ENCODE measurements around the gene OR51F1. TPM values are rescaled to one million over a fixed set of nuclear protein-coding genes. Genes with fewer than 3 reads are reported as not detected.

OR51F1 gene
- polyA plus RNA-seq, 1 donor from 2014 or later, result not detected

DNA sequence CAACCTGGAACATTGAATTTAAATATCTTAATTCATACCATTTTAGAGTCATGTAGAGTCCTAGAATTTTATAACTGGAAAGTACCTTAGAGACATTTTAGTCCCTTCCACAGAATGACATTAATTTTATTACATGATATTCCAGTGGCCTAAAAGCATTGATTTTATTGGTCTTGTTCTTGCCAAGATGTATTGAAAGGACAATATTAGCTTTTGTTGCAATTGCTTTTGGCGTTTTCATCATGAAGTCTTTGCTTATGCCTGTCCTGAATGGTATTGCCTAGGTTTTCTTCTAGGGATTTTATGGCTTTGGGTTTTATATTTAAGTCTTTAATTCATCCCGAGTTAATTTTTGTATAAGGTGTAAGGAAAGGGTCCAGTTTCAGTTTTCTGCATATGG lies 29.0 kb downstream of the OR51F1 start:
- Histone ChIP-seq H3K9ac (ENCODE audit: low read length) (no peak overlapping the region), H3K9me3 (ENCODE audit: low read length) (no peaks in the 10 kb centered on the region), H3K27ac (ENCODE audit: low read length) (no peak overlapping the region), H3K4me3 (ENCODE audit: low read length) (no peak overlapping the region), H4K20me1 (ENCODE audit: insufficient read depth) (no peaks in the 10 kb centered on the region), H3K79me2 (replicated peaks; ENCODE audit: insufficient read depth, low read length) (no peaks in the 10 kb centered on the region), H3K9me2 (ENCODE audit: insufficient read depth, low read length) (no peaks in the 10 kb centered on the region), H3F3A (ENCODE audit: insufficient read depth, low read length, poor library complexity, severe bottlenecking) (no peaks in the 10 kb centered on the region), H2AFZ (ENCODE audit: low read depth, low read length) (no peak overlapping the region), H3K4me2 (ENCODE audit: low read length) (no peak overlapping the region), H3K36me3 (ENCODE audit: insufficient read depth, low read length) (no peaks in the 10 kb centered on the region), H3K27me3 (ENCODE audit: insufficient read depth, low read depth, low read length) (no peaks in the 10 kb centered on the region)
- TF ChIP-seq MXI1 (conservative IDR thresholded peaks at IDR 0.05; ENCODE audit: poor library complexity, severe bottlenecking), result no peak
- TF ChIP-seq, protein P1, sequence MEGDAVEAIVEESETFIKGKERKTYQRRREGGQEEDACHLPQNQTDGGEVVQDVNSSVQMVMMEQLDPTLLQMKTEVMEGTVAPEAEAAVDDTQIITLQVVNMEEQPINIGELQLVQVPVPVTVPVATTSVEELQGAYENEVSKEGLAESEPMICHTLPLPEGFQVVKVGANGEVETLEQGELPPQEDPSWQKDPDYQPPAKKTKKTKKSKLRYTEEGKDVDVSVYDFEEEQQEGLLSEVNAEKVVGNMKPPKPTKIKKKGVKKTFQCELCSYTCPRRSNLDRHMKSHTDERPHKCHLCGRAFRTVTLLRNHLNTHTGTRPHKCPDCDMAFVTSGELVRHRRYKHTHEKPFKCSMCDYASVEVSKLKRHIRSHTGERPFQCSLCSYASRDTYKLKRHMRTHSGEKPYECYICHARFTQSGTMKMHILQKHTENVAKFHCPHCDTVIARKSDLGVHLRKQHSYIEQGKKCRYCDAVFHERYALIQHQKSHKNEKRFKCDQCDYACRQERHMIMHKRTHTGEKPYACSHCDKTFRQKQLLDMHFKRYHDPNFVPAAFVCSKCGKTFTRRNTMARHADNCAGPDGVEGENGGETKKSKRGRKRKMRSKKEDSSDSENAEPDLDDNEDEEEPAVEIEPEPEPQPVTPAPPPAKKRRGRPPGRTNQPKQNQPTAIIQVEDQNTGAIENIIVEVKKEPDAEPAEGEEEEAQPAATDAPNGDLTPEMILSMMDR (IDR thresholded peaks at IDR 0.05; ENCODE audit: poor library complexity, severe bottlenecking), result no peak
- no peak for TF ChIP-seq RAD21 (conservative IDR thresholded peaks at IDR 0.05)
- no peak for TF ChIP-seq EP300 (conservative IDR thresholded peaks at IDR 0.05; ENCODE audit: poor library complexity, severe bottlenecking)
- no peak for TF ChIP-seq REST (IDR thresholded peaks at IDR 0.05; ENCODE audit: borderline replicate concordance)
- no peak for TF ChIP-seq TAF1 (IDR thresholded peaks at IDR 0.05; ENCODE audit: low read depth)
- TF ChIP-seq POLR2AphosphoS5 (IDR thresholded peaks at IDR 0.05), result no peak
- TF ChIP-seq SMC3 (conservative IDR thresholded peaks at IDR 0.05; ENCODE audit: poor library complexity), result no peak
- TF ChIP-seq EZH2 (IDR thresholded peaks at IDR 0.05; ENCODE audit: borderline replicate concordance, insufficient read depth, low read length, poor library complexity, severe bottlenecking), result no peak

DNA sequence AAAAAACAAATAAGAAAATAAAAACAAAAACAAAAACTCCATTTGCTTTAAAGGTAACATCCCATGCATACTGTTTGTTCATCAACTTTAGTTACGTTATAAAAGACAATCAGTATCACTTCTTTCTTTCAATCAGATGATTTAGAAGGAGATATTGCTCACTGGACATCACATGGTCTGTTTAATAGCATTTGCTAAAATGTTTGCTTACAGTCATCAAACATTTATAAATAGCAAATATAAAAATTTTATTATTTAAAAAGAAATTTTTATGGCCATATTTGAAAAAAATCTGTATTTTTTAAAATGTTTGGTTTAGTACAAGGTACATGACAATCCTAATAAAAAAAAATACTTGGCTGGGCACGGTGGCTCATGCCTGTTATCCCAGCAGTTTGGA lies 42.6 kb downstream of the OR51F1 start:
- TF ChIP-seq SMC3 (conservative IDR thresholded peaks at IDR 0.05; ENCODE audit: poor library complexity), result no peak
- no peak for TF ChIP-seq MXI1 (conservative IDR thresholded peaks at IDR 0.05; ENCODE audit: poor library complexity, severe bottlenecking)
- no peak for TF ChIP-seq TAF1 (IDR thresholded peaks at IDR 0.05; ENCODE audit: low read depth)
- TF ChIP-seq, protein P1 (IDR thresholded peaks at IDR 0.05; ENCODE audit: poor library complexity, severe bottlenecking), result no peak
- no peak for TF ChIP-seq REST (IDR thresholded peaks at IDR 0.05; ENCODE audit: borderline replicate concordance)
- no peak for TF ChIP-seq POLR2AphosphoS5 (IDR thresholded peaks at IDR 0.05)
- no peak for TF ChIP-seq RAD21 (conservative IDR thresholded peaks at IDR 0.05)
- no peak for TF ChIP-seq EP300 (conservative IDR thresholded peaks at IDR 0.05; ENCODE audit: poor library complexity, severe bottlenecking)
- TF ChIP-seq EZH2 (IDR thresholded peaks at IDR 0.05; ENCODE audit: borderline replicate concordance, insufficient read depth, low read length, poor library complexity, severe bottlenecking), result no peak
- H3K4me2 ChIP-seq (ENCODE audit: low read length), result no peak overlapping the region
- no peak overlapping the region for H3K27ac ChIP-seq (ENCODE audit: low read length)
- no peak overlapping the region for H3K4me3 ChIP-seq (ENCODE audit: low read length)
- H3K9ac ChIP-seq (ENCODE audit: low read length), result no peak overlapping the region
- no peaks in the 10 kb centered on the region for H3K79me2 ChIP-seq (replicated peaks; ENCODE audit: insufficient read depth, low read length)
- no peaks in the 10 kb centered on the region for H3K9me2 ChIP-seq (ENCODE audit: insufficient read depth, low read length)
- H3K27me3 ChIP-seq (ENCODE audit: insufficient read depth, low read depth, low read length), result no peaks in the 10 kb centered on the region
- H3K9me3 ChIP-seq (ENCODE audit: low read length), result no peaks in the 10 kb centered on the region
- no peaks in the 10 kb centered on the region for H3K36me3 ChIP-seq (ENCODE audit: insufficient read depth, low read length)
- H2AFZ ChIP-seq (ENCODE audit: low read depth, low read length), result no peak overlapping the region
- no peaks in the 10 kb centered on the region for H3F3A ChIP-seq (ENCODE audit: insufficient read depth, low read length, poor library complexity, severe bottlenecking)
- H4K20me1 ChIP-seq (ENCODE audit: insufficient read depth), result no peaks in the 10 kb centered on the region

Measured in neural cell (in vitro differentiated cells).